ENCODE data around the gene MYO1B.

MYO1B gene

GRCh38 chr2:191360918-191361317 is 115.7 kb downstream of the MYO1B start:
- no peak for DNase-seq (ENCODE audit: low spot score)
- in situ Hi-C loops (cut with MboI; ENCODE audit: low sequenced_read_pairs, unreplicated experiment): no loop called here
- TF ChIP-seq CTCF (IDR thresholded peaks at IDR 0.05; ENCODE audit: borderline replicate concordance, control extremely low read depth, extremely low read depth, insufficient read depth, missing control alignments): no peak

- DNase-seq (ENCODE audit: low spot score): no peak
- in situ Hi-C loops (cut with MboI; ENCODE audit: low sequenced_read_pairs, unreplicated experiment): no loop called here
- no peak for TF ChIP-seq CTCF (IDR thresholded peaks at IDR 0.05; ENCODE audit: borderline replicate concordance, control extremely low read depth, extremely low read depth, insufficient read depth, missing control alignments)
Measured at GRCh38 chr2:191362841-191363240, 117.6 kb downstream of the MYO1B start.

- TF ChIP-seq CTCF (IDR thresholded peaks at IDR 0.05; ENCODE audit: borderline replicate concordance, control extremely low read depth, extremely low read depth, insufficient read depth, missing control alignments): no peak
- DNase-seq (ENCODE audit: low spot score): no peak
- in situ Hi-C loops (cut with MboI; ENCODE audit: low sequenced_read_pairs, unreplicated experiment): no loop called here
Measured at GRCh38 chr2:191363267-191363666, 118.1 kb downstream of the MYO1B start.

GRCh38 chr2:191365089-191365488 is 119.9 kb downstream of the MYO1B start:
- in situ Hi-C loops (cut with MboI; ENCODE audit: low sequenced_read_pairs, unreplicated experiment): no loop called here
- TF ChIP-seq CTCF (IDR thresholded peaks at IDR 0.05; ENCODE audit: borderline replicate concordance, control extremely low read depth, extremely low read depth, insufficient read depth, missing control alignments): no peak
- no peak for DNase-seq (ENCODE audit: low spot score)

GRCh38 chr2:191366199-191366598 is 121.0 kb downstream of the MYO1B start:
- no peak for TF ChIP-seq CTCF (IDR thresholded peaks at IDR 0.05; ENCODE audit: borderline replicate concordance, control extremely low read depth, extremely low read depth, insufficient read depth, missing control alignments)
- in situ Hi-C loops (cut with MboI; ENCODE audit: low sequenced_read_pairs, unreplicated experiment): no loop called here
- DNase-seq (ENCODE audit: low spot score): no peak

GRCh38 chr2:191369034-191369433 is 123.8 kb downstream of the MYO1B start:
- in situ Hi-C loops (cut with MboI; ENCODE audit: low sequenced_read_pairs, unreplicated experiment): no loop called here
- no peak for DNase-seq (ENCODE audit: low spot score)

More at GRCh38 chr2:191369034-191369433, 123.8 kb downstream of the MYO1B start:
- no peak for TF ChIP-seq CTCF (IDR thresholded peaks at IDR 0.05; ENCODE audit: borderline replicate concordance, control extremely low read depth, extremely low read depth, insufficient read depth, missing control alignments)
